H54 (cell line): ENCODE measurements around the gene SIVA1.

Experiments
- DNase-seq: peaks from one replicate; pipeline ENCODE4 v3.0.0; 2011; ENCODE audit warnings: low spot score, mixed read lengths; ENCODE audit not compliant: insufficient read length
- FAIRE-seq: peaks from 3 replicates; lab custom pipeline; 2011; peaks lifted over from hg19 to GRCh38; lab: Jason Lieb, UNC
- POLR2A ChIP-seq: IDR thresholded peaks from 2 replicates; pipeline ENCODE4 v1.6.1; 2011; ENCODE audit warnings: low read depth, mild to moderate bottlenecking, low read length

SIVA1 gene

GRCh38 chr14:104788873-104789663, 36.1 kb downstream of the SIVA1 start:
- FAIRE-seq (no peak), DNase-seq (no peak)
- no peak for TF ChIP-seq POLR2A

GRCh38 chr14:104789752-104790743, 37.1 kb downstream of the SIVA1 start:
- DNase-seq (no peak), FAIRE-seq (no peak)
- no peak for TF ChIP-seq POLR2A

GRCh38 chr14:104791425-104791824, 38.5 kb downstream of the SIVA1 start:
- DNase-seq (no peak), FAIRE-seq (no peak)
- TF ChIP-seq POLR2A = no peak

GRCh38 chr14:104792101-104792884, 39.3 kb downstream of the SIVA1 start:
- DNase-seq (no peak), FAIRE-seq (no peak)
- TF ChIP-seq POLR2A = no peak

GRCh38 chr14:104792945-104793702, 40.2 kb downstream of the SIVA1 start:
- TF ChIP-seq POLR2A = no peak
- DNase-seq (no peak), FAIRE-seq (no peak)

- no peak for FAIRE-seq
Measured at GRCh38 chr14:104793703-104793959, 40.7 kb downstream of the SIVA1 start.

GRCh38 chr14:104794099-104794498, 41.2 kb downstream of the SIVA1 start:
- DNase-seq = no peak
- no peak for TF ChIP-seq POLR2A
- FAIRE-seq = no peak

More at GRCh38 chr14:104793703-104793959, 40.7 kb downstream of the SIVA1 start:
- TF ChIP-seq POLR2A = no peak
- DNase-seq = no peak

GRCh38 chr14:104794631-104794992, 41.7 kb downstream of the SIVA1 start:
- no peak for TF ChIP-seq POLR2A
- DNase-seq (peak; percentile 82), FAIRE-seq (no peak)

GRCh38 chr14:104794993-104795780, 42.2 kb downstream of the SIVA1 start, which contains the start of gene AKT1:
Gene AKT1, minus strand, starts transcription at chr14:104795748. Its CDS starts 3,105 bp downstream, at chr14:104792643.
- DNase-seq (peak; percentile 66), FAIRE-seq (no peak)
- TF ChIP-seq POLR2A = peak; percentile 60

- peak; percentile 25; the same call in 1 of the 2 replicates for TF ChIP-seq POLR2A
- FAIRE-seq = no peak
- peak; percentile 85 for DNase-seq
Measured at GRCh38 chr14:104795781-104796686, 43.1 kb downstream of the SIVA1 start.

GRCh38 chr14:104796687-104797081, 43.7 kb downstream of the SIVA1 start:
- no peak for TF ChIP-seq POLR2A
- no peak for DNase-seq
- FAIRE-seq = no peak
